Adrenal gland (tissue), 5 donors: Measurements from ENCODE around the gene SLC22A12.

ENCODE experiments used
- CTCF ChIP-seq, 6 experiments: fragments of 450-650 bp in 4 of 6; fragments of 200-600 bp in 2 of 6; sonication (generic) in 1 of 6; IDR thresholded peaks; 1 replicate in 5 of 6; 2 replicates in 1 of 6; pipeline versions ENCODE4 v1.5.1 to v1.8.0; 2016 to 2021; ENCODE audit warnings: antibody characterized with exemption in 6 of 6, mild to moderate bottlenecking in 2 of 6, moderate library complexity in 1 of 6
- POLR2A ChIP-seq, 2 donors: fragments of 450-650 bp; IDR thresholded peaks; one replicate each; pipeline ENCODE4 v1.6.1; 2017; ENCODE audit warnings: antibody characterized with exemption in 2 of 2, mild to moderate bottlenecking in 2 of 2, moderate library complexity in 1 of 2
- donor health status: DM: no; HTN: no; CAD: no.

GRCh38 chr11:64542172-64543125, 48.6 kb upstream of the SLC22A12 start:
- no peak for TF ChIP-seq CTCF (IDR thresholded peaks at IDR 0.05)
- no peak for TF ChIP-seq POLR2A (IDR thresholded peaks at IDR 0.05)
